OCI-LY7 (cell line): ENCODE measurements around the gene STX12.

Source experiments
- EZH2phosphoT487 ChIP-seq: fragments of 200-600 bp; sonication (generic); IDR thresholded peaks from 2 replicates; pipeline ENCODE4 v1.6.1; 2018; ENCODE audit warnings: low read depth, borderline replicate concordance, mild to moderate bottlenecking, mixed run types, antibody characterized with exemption, low read length, moderate library complexity, mixed read lengths
- TF ChIP-seq, protein P1 (sequence below): fragments of 200-600 bp; sonication (generic); conservative IDR thresholded peaks from 2 replicates; pipeline ENCODE4 v1.5.1; 2014; ENCODE audit warnings: mild to moderate bottlenecking, antibody characterized with exemption, low read length, moderate library complexity, mixed read lengths

DNA sequence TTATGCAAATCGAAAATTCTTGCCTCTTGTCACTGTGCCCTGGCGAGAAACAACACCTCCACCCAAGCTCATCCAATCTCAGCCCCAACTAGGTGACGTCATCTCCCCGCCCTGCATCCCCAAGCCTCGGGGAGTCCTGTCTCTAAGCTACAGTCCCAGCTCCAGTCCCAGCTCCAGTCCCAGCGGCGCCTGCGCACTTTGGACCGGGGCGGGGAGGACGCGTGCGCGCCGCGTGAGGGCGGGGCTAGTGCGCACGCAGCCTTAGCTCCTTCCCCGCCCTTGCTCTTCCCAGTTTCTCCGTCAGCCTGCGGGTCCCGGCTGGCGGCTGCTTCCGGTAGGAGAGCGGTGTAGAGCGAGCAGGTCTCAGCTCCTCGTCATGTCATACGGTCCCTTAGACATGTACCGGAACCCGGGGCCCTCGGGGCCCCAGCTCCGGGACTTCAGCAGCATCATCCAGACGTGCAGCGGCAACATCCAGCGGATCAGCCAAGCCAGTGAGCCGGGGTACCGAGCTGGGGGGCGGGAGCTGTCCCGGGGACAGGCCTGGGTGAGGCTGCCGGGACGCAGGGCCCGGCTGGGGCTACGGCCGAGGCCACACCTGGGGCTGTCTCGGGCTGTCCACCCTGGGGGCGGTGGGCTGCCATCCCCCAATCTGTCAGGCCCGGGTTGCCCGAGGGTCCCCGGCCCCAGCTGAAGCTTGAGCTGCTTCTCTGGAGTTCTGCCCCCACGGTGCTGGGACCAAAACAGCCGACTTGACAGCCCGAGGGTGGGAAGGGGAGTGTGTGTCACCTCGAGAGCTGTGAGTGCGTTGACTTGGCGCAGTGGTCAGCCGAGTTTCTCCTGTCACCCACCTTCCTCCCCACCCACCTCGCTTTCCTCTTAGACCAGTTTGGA, at the start of gene STX12:
- TF ChIP-seq, protein P1, sequence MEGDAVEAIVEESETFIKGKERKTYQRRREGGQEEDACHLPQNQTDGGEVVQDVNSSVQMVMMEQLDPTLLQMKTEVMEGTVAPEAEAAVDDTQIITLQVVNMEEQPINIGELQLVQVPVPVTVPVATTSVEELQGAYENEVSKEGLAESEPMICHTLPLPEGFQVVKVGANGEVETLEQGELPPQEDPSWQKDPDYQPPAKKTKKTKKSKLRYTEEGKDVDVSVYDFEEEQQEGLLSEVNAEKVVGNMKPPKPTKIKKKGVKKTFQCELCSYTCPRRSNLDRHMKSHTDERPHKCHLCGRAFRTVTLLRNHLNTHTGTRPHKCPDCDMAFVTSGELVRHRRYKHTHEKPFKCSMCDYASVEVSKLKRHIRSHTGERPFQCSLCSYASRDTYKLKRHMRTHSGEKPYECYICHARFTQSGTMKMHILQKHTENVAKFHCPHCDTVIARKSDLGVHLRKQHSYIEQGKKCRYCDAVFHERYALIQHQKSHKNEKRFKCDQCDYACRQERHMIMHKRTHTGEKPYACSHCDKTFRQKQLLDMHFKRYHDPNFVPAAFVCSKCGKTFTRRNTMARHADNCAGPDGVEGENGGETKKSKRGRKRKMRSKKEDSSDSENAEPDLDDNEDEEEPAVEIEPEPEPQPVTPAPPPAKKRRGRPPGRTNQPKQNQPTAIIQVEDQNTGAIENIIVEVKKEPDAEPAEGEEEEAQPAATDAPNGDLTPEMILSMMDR = no peak
- no peak for TF ChIP-seq EZH2phosphoT487
